HG03066 (cell line): Measurements from ENCODE around the gene NISCH.

ENCODE experiments used
- ATAC-seq: cut with Tn5 transposase; IDR thresholded peaks from one replicate; pipeline ENCODE4 v1.9.1; 2021; ENCODE audit warnings: low read depth; ENCODE audit not compliant: unreplicated experiment

Gene NISCH

GRCh38 chr3:52434491-52435115 is 20.8 kb upstream of the NISCH start:
- no peak for ATAC-seq

GRCh38 chr3:52435246-52436101 is 19.9 kb upstream of the NISCH start:
- no peak for ATAC-seq

- ATAC-seq = no peak
Observed at GRCh38 chr3:52436500-52437149, 18.8 kb upstream of the NISCH start.

- no peak for ATAC-seq
Observed at GRCh38 chr3:52437326-52438103, 17.9 kb upstream of the NISCH start.

- no peak for ATAC-seq
Observed at GRCh38 chr3:52438104-52438376, 17.4 kb upstream of the NISCH start.

GRCh38 chr3:52438579-52439425 is 16.6 kb upstream of the NISCH start:
- no peak for ATAC-seq

- no peak for ATAC-seq
Observed at GRCh38 chr3:52439426-52440248, 15.8 kb upstream of the NISCH start.

- no peak for ATAC-seq
Observed at GRCh38 chr3:52440249-52440551, 15.2 kb upstream of the NISCH start.

GRCh38 chr3:52440671-52441070 is 14.7 kb upstream of the NISCH start:
- ATAC-seq = no peak

- ATAC-seq = no peak
Observed at GRCh38 chr3:52441091-52441771, 14.2 kb upstream of the NISCH start.

- ATAC-seq = no peak
Observed at GRCh38 chr3:52441772-52442332, 13.6 kb upstream of the NISCH start.

GRCh38 chr3:52442409-52443267 is 12.8 kb upstream of the NISCH start:
- no peak for ATAC-seq

- no peak for ATAC-seq
Observed at GRCh38 chr3:52443268-52443610, 12.2 kb upstream of the NISCH start.

- no peak for ATAC-seq
Observed at GRCh38 chr3:52443791-52444687, 11.4 kb upstream of the NISCH start.

GRCh38 chr3:52444860-52445793 is 10.3 kb upstream of the NISCH start, which contains the start of gene SEMA3G:
Gene SEMA3G, minus strand, starts transcription at chr3:52445103. Its CDS starts 76 bp downstream, at chr3:52445027.
- ATAC-seq = peak; percentile 86

GRCh38 chr3:52446042-52446441 is 9.4 kb upstream of the NISCH start:
- ATAC-seq = no peak
